GM21515 (cell line): ENCODE results near the gene KCNMB4.
A peak's percentile ranks its signal among the peaks of the same experiment; 100 is the strongest.

Experiments used
- ATAC-seq: cut with Tn5 transposase; IDR thresholded peaks from one replicate; pipeline ENCODE4 v1.9.1; 2021; ENCODE audit not compliant: unreplicated experiment

Gene KCNMB4

DNA sequence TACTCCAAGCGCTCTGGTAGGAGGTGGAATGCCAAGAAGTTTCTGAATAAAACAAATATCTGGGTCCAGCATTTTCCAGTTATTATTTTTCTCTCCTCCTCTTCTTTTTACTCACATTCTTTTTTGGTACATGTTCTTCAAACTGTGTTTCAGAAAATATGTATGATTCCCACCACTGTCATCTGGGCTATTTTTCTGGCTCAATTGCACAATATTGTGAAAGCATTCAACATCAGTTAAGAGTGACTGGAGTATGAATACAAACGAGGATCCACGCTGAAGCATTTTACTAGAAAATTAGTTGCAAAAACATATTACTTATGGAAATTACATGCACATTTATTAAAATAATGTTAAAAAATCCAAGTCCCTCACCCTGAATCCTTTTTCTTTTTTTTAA is 61.5 kb downstream of the KCNMB4 start:
- no peak for ATAC-seq

GRCh38 chr12:70430400-70430799 is 64.3 kb downstream of the KCNMB4 start:
- ATAC-seq, result no peak

DNA sequence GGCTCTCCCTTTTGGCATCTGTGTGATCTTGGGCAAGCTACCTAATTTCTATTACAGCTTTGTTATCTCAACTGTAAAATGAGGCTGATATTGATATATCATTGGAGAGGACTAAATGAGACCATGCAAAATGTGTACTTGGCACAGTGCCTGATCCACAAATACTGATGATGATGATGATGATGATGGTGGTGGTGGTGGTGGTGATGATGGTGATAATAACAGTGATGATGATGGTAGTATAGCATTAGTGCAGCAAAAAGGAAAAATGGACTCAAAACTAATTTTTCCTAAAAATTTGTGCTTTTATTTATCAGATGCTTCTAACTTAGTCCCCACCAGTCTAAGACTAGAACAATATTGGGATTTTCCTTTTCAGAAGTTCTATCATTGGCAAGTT is 70.7 kb downstream of the KCNMB4 start:
- no peak for ATAC-seq

DNA sequence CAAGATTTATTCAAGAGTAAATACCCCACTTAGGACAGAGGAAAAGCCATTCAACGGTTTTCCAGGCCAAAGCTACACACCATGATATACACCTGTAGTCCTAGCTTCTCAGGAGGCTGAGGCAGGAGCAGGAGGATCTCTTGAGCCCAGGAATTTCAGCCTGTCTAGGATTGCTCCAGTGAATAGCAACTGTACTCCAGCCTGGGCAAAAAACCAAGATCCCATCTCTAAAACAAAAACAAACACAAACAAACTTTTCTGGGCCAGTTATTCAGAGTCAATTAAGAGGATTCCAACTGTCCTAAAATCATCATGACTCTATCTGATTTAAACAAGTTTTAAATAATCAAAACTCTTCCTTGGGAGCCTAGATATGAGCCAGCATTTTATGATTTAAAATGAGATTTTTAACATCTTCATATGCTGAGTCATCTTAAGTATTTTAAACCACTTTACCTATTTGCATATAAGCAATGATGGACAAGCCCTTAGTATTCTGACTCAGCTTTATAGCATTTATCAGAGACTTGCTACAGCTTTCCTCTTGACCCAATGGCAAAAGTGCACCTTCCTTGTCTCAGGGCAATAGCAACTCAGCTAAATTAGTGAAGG is 77.1 kb downstream of the KCNMB4 start:
- no peak for ATAC-seq

DNA sequence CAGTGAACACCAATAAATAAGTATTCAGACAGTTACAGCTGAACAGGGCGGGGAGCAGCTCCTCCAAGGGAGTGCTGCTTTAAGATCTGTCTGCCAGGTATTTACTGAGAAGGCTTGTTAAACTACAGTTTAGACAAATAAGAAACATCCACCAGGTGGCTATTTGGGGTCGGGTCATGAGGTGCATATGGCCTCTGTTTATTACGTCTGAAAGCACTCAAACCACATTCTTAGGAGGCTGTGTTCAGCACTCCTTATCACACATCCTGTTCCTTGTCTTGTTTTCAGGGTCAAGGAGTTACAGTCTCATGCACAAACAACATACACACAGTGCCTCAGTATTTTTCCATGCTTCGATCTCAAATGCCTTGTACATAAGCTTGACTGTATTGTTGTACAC is 78.8 kb downstream of the KCNMB4 start:
- no peak for ATAC-seq

GRCh38 chr12:70448371-70448770 is 82.3 kb downstream of the KCNMB4 start:
- no peak for ATAC-seq

DNA sequence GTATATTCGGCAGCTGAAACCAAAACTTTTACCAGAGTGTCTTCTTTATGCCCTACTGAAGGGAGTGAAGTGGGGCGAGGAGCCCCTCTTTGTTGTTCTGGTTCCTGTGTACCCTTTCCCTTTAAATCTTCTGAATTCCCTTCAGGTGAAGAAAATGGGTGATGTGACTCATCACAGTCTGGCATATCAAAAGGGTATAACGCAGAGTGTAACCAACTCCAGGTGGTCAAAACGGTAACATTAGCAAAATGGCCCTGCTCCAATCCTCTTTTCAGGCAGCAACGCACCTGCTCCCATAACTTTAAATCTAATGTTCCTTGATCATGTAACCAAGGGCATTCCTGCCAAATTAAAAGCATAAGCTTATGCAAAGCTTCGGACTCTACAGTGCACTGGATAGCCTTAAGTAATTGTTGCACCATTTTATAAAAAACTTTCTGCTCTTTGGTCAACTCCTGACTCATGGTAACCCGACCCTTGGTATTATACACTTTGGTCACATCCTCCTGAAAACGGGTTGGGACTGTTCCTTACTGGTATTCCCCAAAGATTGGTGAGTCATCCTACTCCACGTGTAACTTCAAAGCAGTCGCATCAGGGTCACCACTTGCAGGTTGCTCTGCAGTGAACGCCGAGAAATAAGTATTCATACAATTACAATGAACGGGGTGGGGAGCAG is 83.1 kb downstream of the KCNMB4 start:
- ATAC-seq, result no peak

DNA sequence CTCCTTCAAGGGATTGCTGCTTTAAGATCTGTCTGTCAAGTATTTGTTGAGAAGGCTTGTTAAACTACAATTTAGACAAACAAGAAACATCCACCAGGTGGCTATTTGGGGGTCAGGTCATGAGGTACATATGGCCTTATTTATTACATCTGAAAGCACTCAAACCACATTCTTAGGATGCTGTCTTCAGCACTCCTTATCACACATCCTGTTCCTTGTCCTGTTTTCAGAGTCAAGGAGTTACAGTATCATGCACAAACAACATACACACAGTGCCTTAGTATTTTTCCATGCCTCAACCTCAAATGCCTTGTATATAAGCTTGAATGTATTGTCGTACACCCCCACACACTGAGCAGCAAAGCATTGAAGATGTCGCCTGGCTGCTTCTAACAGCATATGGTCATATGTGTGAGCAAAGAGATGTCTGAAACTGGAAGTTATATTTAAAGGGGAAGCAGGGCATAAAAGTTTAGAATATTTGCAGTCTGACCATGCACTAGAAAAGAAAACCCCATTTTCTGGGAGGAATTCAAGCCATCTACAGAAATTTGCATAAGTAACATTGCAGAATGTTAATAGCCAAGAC is 83.8 kb downstream of the KCNMB4 start:
- no peak for ATAC-seq

- ATAC-seq, result no peak
These were observed 85.4 kb downstream of the KCNMB4 start for GRCh38 chr12:70451528-70451927.

- no peak for ATAC-seq
These were observed 90.9 kb downstream of the KCNMB4 start for GRCh38 chr12:70456953-70457352.

DNA sequence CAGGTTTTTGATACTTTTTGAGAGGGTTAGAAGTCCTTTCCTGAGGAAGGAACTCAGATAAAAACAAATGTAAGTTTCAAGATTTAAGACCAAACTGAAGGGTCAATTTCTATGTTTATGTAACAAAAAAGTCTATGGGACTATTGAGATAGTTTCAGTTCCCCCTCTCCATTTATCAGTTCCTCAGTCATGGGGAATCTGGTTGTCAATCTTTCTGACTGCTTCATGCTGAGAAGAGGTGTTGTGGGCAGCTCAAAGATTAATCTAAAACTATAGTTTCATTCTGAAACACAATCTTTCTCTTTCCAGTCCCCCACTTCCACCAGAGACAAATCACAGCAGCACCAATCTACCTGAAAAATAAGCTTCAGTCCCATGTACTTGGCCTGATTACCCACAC is 93.7 kb downstream of the KCNMB4 start:
- ATAC-seq, result peak; percentile 86

DNA sequence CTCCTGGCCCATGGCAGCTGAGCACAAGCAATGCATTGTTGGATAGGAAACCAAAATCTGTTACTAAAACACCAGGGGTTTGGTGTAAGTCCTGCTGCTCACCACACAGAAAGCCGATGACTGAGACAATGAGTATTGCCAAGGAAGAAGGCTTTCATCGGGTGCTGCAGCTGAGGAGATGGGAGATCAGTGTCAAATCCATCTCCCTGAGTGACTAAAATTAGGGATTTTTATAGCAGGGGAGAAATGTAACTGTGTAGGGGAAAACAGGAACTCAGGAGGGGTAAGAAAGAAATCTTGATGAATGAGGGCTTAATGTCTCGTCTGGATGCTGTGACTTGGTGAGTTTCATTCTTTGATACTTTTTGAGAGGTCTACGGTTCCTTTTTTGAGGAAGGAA is 97.9 kb downstream of the KCNMB4 start:
- ATAC-seq, result no peak

- no peak for ATAC-seq
These were observed 100.7 kb downstream of the KCNMB4 start for GRCh38 chr12:70466753-70467152.

GRCh38 chr12:70467476-70467875 is 101.4 kb downstream of the KCNMB4 start:
- ATAC-seq, result no peak

DNA sequence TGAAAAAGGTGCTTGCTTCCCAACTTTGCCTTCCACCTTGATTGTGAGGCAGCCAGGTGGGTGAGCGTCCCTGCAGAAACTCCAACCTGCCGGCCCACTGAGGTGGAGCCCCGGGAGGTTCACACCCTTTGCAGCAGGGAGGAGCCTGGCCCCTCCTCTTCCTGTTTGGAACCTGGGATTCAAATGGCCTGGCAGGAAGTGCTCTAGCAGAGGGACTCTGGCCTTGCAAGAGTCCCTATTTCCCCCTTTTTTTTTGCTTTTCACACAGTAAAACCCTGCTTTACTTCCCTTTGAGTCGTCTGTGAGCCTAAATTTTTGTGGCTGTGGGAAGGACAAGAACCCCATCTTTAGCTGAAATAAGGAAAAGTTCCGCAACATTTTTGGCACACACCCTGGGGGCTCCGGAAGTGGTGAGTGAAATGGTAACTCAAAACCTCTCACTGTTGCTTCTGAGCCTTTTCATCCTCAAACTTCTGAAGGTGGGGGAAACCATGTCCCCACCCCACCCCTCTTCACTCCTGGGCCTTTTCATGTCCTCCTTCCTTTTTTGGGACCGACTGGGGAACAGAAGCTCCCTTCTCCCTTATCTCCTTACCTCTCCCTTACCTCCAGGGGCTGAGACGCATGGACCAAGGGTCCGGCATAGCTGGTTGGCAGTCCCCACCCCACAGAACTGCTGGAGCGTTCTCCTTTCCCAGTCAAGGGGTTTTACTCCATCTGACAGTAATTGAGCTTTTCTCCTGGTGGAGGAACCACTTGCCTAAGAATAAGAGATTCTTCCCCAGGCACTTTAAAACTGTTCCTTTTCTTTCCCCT is 102.0 kb downstream of the KCNMB4 start:
- peak; percentile 73 for ATAC-seq

DNA sequence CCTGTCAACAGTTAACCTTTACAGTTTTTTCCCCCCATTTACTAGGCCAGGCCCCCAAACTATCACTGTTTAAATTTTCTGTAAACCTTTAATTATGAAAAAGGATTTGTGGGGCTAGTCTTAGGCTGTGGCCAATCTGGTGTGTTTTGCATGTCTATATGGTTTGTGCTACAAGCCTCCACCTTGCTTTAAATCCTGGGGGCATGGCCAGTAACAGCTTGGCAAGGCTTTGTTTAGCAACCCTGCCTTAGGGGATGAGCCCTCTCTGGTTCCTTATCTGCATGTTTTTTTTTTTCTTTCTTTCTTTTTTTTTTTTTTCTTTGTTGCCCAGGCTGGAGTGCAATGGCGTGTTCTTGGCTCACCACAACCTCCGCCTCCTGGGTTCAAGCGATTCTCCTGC is 102.7 kb downstream of the KCNMB4 start:
- no peak for ATAC-seq

DNA sequence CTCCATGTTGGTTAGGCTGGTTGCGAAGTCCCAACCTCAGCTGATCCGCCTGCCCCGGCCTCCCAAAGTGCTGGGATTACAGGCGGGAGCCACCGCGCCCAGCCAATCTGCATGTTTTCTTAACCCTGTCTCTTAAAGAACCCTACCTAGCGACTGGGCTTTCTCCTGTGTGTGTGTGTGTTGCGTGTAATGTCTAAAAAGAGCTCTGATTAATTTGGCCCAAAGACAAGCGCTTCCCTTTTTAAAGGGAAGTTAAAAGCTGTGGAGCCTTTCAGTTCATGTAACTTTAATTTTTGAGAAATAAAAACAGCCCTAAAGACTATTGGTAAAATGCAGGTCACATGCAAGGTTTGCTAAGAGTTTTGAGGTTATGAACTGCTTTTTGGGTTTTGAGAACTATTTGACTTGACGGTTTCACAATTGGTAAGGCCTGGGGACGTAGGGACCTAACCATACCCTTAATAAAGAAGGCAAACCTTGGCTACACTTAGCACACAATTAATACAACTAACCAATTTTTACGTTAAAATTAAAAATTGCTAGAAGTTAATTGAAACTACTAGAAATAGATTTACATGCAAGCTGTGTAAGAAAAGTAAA is 103.2 kb downstream of the KCNMB4 start:
- ATAC-seq, result no peak

DNA sequence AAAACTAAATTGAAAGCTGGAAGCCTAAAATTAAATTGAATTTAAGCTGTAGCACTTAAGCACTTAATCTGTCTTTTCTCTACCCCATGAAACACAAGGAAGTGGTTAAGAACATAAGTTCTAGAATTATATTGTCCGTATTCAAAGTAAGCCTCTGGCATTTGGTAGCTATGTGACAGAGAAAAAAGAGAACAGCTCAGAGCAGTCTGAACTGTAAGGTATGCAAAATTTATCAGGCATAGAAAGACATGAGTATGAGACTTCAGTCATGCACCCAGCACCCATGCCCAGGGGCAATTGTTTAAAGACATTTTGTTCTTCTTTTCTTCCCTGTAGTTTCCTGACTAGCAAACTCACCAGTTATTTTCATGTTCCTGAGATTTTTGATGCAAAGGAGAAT is 116.7 kb downstream of the KCNMB4 start:
- ATAC-seq, result no peak
